Erythroblast (primary cell): ENCODE data around the gene ACTN3.

Experiments used
- GATA1 ChIP-seq: IDR thresholded peaks from 2 replicates; pipeline ENCODE4 v1.6.1; 2011; ENCODE audit warnings: low read depth, mild to moderate bottlenecking, control low read depth, low read length, moderate library complexity
- POLR2A ChIP-seq: IDR thresholded peaks from 2 replicates; pipeline ENCODE4 v1.6.1; 2011; ENCODE audit warnings: mild to moderate bottlenecking, low read length

GRCh38 chr11:66549696-66550095, 3.0 kb downstream of the ACTN3 start:
- TF ChIP-seq POLR2A: no peak
- no peak for TF ChIP-seq GATA1
